Measurements from ENCODE around the gene DLAT.
A peak's percentile ranks its signal among the peaks of the same experiment; 100 is the strongest.
"Not testable (repeated sequence)": the region's sequence is repeated elsewhere in the genome, so short reads cannot be mapped to it uniquely, and the experiment has no call there.

Gene DLAT

DNA sequence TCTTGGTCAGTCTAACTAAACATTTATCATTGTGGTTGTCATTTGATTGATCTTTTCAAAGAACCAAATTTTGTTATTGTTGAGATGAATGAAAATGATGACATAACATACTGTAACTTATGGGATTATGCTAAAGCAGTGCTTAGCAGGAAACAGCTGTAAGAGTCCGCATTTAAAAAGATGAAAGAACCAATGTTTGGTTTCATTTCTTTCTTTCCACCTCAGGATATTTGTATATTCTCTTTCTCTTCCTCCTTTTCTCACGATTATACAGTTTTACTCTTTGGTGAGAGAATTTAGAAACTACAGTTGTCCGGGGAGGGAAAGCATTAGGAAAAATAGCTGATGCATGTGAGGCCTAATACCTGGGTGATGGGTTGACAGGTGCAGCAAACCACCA is 25.5 kb downstream of the DLAT start:
- no peak for DNase-seq

DNA sequence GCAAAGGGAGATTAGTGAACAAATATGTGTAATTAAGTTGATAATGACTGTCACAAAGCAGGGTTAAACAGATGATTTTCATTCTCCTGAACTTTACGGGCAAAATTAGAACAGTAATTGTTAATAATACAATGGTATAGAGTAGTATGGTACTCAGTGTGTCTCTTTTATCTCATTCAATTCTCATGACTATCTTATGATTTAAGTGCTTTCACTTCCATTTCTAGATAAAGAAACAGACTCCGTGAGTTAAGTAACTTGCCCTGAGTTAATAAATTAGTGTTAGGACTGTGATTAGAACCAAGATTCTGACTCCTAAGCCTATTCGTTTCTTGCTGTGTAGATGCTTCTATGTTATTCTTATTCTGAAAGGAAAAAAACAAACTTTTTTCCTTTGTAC is 26.6 kb downstream of the DLAT start:
- no peak for DNase-seq

DNA sequence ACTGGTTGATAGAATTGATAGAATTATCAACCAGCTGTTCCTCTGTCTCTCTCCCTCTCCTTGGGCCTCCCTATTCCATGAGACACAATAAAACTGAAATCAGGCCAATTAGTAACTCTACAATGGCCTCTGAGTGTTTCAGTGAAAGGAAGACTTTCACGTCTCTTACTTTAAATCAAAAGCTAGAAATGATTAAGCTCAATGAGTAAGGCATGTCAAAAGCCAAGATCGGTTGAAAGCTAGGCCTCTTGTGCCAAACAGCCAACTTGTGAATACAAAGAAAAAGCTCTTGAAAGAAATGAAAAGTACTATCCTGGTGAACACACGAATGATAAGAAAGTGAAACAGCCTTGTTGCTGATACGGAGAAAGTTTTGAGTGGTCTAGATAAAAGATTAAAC is 32.0 kb downstream of the DLAT start:
- no peak for DNase-seq

DNA sequence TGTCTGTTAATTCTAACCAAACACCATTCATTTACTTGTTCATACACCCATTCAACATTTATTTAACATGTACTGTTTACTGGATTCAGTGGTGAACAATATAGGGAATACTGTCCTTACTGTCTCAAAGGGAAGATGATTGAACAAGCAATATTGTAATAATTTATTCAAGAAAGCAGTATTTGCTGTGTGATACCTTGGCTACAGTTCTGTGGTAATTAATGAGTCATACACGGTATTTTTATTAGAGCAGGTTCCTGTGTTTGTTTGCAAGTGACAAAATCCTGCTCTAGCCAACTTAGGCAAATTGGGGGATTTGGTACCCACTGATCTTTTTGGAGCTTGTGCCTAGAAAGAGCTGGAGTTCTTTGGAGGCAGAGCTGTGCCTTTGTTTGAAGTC is 32.9 kb downstream of the DLAT start:
- no peak for DNase-seq

DNA sequence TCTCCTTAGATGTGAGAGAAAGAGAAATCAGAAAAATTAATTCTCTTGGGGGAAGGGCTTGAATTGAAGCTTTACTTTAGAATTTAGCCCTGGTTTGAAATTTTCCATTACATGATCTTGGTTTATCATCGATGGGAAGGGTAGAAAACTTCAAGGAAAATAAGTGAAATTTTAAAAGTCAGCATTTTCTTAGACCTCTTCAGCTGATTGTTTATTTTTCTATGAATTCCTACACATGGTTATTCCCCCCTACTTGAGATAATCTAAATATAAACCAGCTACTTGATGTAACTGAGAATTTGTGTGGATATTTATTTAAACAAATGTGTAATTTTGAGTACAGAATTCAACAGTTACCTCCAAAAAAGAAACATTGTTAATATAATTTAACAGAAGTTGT is 37.7 kb downstream of the DLAT start:
- DNase-seq: no peak

DNA sequence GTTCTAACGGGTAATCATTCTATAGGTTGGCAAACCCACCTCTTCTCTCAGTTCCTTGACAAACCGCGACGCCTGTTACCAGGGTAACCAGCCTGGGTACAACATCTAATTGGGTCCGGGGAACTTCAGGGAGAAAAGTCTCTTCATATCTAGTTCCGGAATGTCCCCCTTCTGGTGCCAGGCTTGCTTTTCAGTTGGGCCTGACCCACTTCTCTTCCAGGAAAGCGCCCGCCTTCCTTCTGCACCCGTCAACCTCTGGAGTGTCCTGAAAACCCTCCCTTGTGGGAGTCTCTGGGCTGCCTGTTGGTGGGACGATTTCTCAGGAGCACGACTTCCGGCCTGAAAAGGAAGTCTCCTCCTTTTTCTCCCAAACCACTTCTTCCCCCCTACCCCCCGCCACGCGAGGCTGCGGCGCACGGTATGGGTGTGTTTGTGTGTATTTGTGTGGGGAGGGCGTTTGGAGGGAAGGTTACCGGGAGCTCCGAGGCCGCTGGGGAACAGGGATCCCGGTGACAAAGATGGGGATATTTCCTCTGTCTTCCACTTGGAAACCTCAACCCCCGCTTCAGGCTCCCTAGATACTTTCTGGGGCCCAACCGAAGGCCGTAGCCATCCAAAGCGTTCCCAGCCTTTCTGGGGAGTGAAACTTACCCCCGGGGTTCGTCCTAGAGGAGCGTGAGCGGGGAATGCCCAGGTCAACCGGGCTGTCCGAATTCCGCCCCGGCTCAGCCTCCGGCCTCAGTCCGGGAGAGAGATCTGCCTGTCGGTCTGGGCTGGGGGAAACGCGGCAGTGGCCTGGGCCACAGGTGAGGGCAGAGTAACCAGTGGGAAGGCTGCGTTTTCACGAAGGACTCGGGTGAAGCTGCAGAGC is 49.0 kb downstream of the DLAT start, which contains the start of the genes NKAPD1 and PIH1D2:
TSS of gene NKAPD1 (plus strand) at position 359 of the 871 bp plus-strand sequence. CDS start 1,276 bp downstream, outside the sequence.
TSS of gene PIH1D2 (minus strand) at position 77 of the 871 bp plus-strand sequence. CDS start 843 bp downstream, outside the sequence.
- DNase-seq: peak; percentile 75 to 90 (median 77)

DNA sequence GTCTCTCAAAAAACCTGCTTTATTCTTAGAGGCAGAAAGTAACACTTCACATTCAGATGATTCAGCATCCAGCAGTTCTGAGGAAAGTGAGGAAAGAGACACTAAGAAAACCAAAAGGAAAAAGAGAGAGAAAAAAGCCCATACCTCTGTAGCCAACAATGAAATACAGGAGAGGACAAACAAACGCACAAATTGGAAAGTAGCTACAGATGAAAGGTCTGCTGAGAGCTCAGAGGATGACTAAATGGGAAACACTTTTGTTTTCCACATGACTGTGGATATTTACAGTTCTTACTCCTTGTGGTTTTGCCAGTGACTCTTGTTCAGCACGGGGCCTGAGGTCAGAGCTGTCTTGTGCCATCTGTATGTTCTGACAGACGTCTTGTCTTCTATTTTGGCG is 57.5 kb downstream of the DLAT start:
- DNase-seq: no peak

DNA sequence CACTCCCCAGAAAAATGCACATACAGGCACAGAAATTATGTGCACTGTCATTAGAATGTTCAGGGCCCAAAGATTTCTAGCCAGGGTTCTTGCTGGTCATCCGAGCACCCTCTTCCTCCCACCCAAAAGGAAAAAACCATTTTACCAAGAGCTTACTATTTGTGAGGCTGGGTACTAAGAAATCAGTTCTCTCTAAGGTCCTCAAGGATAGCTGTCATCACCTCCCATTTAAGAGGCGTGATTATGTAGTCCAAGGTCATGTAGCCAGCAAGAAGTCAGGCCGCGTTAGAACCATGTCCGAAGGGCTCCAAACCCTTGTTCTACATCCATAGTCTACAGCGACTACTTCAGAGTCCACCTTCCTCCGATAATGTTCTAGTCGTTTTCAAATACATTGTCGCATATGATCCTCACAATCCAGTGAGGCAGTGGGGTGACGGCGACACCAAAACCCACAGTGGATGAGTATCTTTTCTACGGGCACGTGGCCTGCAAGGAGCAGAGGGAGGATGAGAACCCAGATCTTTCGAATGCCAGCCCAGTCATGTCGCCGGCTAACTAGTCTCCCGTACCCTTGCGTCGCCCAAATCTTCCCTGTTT is 60.7 kb downstream of the DLAT start:
- DNase-seq: no peak

DNA sequence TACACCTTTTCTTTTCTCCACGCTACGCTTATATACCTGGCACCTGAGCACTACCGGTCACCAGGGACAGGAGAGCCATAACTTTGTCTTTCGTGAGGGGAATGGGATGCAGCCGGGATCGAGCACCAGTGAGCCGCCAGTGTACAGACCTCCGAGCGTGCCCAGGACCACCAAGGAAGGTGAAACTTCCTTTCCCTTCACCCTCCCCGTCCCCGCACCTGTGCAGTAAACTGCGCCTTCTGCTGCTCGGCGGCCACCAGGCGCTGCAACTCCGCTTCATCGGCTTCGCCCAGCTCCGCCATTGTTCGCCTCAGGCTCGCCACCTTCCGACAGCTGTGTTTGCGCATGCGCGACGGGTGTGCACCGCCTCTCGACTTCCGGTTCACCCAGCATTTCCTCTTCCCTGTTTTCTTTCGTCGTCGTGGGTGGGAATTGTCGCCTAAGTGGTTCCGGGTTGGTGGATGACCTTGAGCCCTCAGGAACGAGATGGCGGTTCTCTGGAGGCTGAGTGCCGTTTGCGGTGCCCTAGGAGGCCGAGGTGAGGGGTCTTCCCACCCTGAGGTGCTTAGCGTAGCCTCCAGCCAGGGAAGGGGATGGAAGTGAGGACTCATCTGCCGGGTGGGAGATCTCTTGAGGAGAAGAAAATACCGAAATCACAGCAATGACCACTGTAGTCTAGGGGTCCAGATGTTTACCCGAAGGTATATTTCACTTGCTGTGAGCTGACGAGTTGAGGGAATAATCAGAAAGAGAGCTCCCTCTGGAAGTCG is 61.4 kb downstream of the DLAT start, which contains the start of the genes SDHD and TIMM8B:
TSS of gene SDHD (plus strand) at position 452 of the 770 bp plus-strand sequence. CDS start at position 487, 35 bp downstream.
TSS of gene TIMM8B (minus strand) at position 335 of the 770 bp plus-strand sequence. CDS start at position 302, 33 bp downstream.
- DNase-seq: peak; percentile 85 to 98 (median 96)

DNA sequence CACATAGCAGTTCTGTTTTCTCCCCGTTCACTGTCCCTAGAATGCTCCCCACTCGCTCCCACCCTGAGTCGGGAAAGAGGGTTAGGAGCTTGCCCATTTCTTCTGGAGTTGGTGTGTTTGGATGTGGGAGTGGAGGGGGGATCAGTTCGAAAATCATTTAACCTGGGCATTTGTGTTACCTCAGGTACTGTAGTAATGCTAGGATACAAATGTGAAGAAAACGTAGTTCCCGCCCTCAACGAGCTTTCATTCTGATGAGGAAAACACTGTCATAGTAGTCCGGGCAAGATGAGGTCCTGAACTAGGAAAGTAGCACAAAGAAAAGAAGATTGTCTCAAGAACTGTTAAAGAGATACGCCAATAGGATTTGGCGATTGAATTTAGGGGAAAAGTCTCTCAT is 62.0 kb downstream of the DLAT start:
- DNase-seq: peak in 1 of 6 experiments; percentile 20

DNA sequence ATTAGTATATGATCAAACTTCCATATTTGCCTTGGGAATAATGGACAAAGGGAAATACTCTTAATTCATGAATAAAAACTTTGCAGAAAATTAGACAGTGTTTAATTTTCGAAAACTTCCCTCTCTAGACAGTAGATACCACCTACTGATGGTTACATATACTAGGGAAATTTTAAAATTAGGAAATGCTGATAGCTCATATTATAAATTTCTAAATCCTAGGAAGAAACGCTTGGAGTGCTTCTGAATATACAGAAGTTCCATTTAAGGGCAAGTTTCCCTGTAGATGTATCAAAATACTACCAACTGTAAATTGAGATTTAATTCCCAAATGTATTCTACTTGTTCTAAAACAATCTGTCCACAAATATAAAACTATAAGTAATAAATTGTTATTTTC is 70.1 kb downstream of the DLAT start:
- DNase-seq: not testable (repeated sequence)

DNA sequence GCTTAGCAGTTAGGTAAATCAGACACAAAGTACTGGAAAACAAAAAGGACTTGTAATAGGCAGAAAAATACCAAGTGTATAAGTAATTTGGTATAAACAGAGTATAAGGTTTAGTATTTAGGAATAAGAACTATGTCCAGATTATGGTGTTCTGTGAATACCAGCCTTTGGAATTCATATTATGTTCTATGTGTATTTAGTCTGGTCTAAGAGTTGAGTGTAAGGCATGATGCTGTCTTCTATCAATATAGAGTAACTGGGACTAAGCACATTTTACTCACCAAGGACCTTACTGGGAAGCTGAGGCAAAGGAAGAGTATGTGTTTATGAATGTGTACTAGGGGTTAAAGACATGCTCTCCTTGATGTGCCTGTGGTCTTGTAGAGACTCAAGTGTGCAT is 71.0 kb downstream of the DLAT start:
- no peak for DNase-seq

DNA sequence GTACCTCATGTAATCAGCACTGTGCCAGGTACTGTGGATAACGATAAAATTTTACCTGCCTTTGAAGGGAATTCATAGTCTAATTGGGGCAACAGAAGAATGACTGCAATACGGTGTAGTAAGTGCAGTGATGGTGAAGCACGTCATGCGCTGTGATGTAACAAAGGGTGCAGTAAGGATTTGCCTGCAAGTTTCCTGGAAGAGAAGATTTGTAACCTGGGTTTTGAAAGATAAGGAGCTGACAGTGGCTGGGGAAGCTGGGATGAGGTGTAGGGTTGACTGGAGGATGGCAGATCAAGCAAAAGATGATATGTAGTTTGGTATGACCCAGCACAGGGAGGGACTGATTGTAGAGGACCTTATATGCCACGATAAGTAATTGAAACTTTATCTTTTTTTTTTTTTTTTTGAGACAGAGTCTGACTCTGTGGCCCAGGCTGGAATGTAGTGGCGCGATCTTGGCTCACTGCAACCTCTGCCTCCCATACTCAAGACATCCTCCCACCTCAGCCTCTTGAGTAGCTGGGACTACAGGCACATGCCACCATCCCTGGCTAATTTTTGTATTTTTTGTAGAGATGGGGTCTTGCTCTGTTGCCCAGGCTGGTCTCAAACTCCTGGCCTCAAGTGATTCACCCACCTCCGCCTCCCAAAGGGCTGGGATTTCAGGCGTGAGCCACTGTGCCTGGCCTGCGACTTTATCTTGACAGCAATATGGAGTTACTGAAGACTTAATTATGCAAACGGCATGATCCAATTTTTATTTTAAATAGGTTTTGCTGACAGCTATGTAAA is 72.7 kb downstream of the DLAT start:
- no peak for DNase-seq

DNA sequence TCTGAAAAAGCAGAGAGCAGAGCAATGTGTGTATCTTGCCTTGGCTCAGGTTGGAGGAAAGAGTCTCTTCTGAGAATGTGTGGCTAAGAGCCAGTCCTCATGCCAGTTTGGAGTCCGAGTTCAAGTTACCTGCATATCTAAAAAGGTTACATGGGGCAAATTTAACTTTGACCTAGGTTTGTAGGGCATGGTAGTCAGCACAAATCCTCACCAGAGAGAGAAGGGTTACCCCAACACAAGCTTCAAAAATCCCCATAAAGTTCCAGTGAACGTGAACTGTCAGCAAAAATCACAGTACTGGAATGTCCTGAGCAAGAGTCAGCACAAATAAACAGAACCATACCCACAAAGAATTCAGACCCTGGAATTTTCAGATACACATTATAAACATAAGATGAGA is 75.3 kb downstream of the DLAT start:
- DNase-seq: no peak

DNA sequence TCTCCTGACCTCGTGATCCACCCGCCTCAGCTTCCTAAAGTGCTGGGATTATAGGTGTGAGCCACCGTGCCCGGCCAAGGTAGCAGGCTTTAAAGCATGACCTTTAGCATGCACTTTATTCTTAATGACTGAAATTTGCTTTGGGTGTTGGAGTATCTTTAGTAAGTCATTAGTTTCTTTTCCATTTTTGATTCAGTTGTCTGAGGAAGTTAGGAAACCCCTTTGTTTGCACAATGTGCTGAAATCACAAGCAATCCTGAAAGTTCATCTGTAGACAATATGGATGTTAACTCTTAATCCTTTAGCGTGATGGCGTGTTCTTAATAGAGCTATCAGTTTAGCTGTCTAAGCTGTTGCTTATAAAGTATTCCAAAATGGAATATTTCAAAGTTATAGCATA is 78.2 kb downstream of the DLAT start:
- no peak for DNase-seq

DNA sequence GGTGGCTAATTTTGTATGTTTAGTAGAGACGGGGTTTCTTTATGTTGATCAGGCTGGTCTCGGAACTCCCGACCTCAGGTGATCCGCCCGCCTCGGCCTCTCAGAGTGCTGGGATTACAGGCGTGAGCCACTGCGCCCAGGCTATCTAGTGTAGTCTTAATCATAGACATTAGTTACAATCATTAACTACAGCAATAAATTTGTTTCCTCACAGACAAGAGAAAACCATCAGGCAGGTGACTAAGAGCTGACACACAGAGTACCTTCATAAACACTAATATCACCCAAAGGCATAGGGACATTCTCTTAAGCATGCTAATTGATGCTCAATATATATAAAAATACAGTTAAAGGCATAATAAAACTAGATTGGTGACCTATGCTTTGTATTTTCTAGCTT is 80.9 kb downstream of the DLAT start:
- DNase-seq: no peak
